ENCODE measurements around the gene PAPPA.

- no peak for TF ChIP-seq USF1 (CRISPR knock-in tag; IDR thresholded peaks at IDR 0.05)
- TF ChIP-seq SRF (CRISPR knock-in tag; IDR thresholded peaks at IDR 0.05): no peak
- TF ChIP-seq CBX3 (IDR thresholded peaks at IDR 0.05; ENCODE audit: borderline replicate concordance in 1 of 2, low read length in 2 of 2): no peak
- TF ChIP-seq NFRKB (IDR thresholded peaks at IDR 0.05; ENCODE audit: low read depth): no peak
- no peak for TF ChIP-seq RBBP5 (IDR thresholded peaks at IDR 0.05; ENCODE audit: borderline replicate concordance, insufficient read depth, low read length, poor library complexity, severe bottlenecking)
- TF ChIP-seq ZFP36 (IDR thresholded peaks at IDR 0.05; ENCODE audit: low read depth, low read length, partially characterized antibody): no peak
- TF ChIP-seq POLR2A (conservative IDR thresholded peaks at IDR 0.05): no peak
- no peak for TF ChIP-seq CHD2 (IDR thresholded peaks at IDR 0.05; ENCODE audit: low read depth, low read length)
- no peak for TF ChIP-seq CSDE1 (IDR thresholded peaks at IDR 0.05)
- TF ChIP-seq TCF7 (IDR thresholded peaks at IDR 0.05; ENCODE audit: borderline replicate concordance): no peak
Measured at GRCh38 chr9:116414374-116414773, 260.8 kb downstream of the PAPPA start.
